Liver (tissue), 9 donors: Measurements from ENCODE around the gene FTO. TPM values are rescaled to one million over a fixed set of nuclear protein-coding genes. Genes with fewer than 3 reads are reported as not detected.

Source experiments
- DNase-seq: peaks from one replicate; pipeline ENCODE4 v3.0.0-alpha.2; 2017; ENCODE audit warnings: low spot score
- H3K27ac ChIP-seq, 2 donors: one replicate each; pipeline ENCODE4 v1.7.0; 2013; ENCODE audit warnings: inconsistent platforms in 2 of 2, low read length in 2 of 2, control low read depth in 1 of 2, low read depth in 1 of 2, mild to moderate bottlenecking in 1 of 2
- H3K27me3 ChIP-seq, 4 donors: one replicate each; pipeline versions ENCODE4 v1.6.1 to v1.7.0; 2013; ENCODE audit warnings: low read length in 3 of 4, inconsistent platforms in 1 of 4, mild to moderate bottlenecking in 1 of 4, moderate library complexity in 1 of 4; ENCODE audit not compliant: control insufficient read depth in 4 of 4, insufficient read depth in 4 of 4
- H3K36me3 ChIP-seq, 4 donors: one replicate each; pipeline versions ENCODE4 v1.6.1 to v1.7.0; 2013; ENCODE audit warnings: low read length in 3 of 4, mild to moderate bottlenecking in 3 of 4, low read depth in 1 of 4, moderate library complexity in 1 of 4; ENCODE audit not compliant: control insufficient read depth in 4 of 4, insufficient read depth in 3 of 4
- H3K4me1 ChIP-seq, 4 donors: one replicate each; pipeline versions ENCODE4 v1.6.1 to v1.7.0; 2013; ENCODE audit warnings: low read length in 3 of 4, mild to moderate bottlenecking in 3 of 4, moderate library complexity in 1 of 4; ENCODE audit not compliant: control insufficient read depth in 4 of 4, insufficient read depth in 4 of 4
- H3K4me3 ChIP-seq, 3 donors: one replicate each; pipeline versions ENCODE4 v1.6.1 to v1.7.0; 2013; ENCODE audit warnings: low read length in 3 of 3, control low read depth in 1 of 3, low read depth in 1 of 3, mild to moderate bottlenecking in 1 of 3
- H3K9ac ChIP-seq, 2 donors: one replicate each; pipeline ENCODE4 v1.7.0; 2013; ENCODE audit warnings: low read length in 2 of 2, mild to moderate bottlenecking in 2 of 2, moderate library complexity in 2 of 2, control low read depth in 1 of 2, low read depth in 1 of 2
- H3K9me3 ChIP-seq, 4 donors: one replicate each; pipeline versions ENCODE4 v1.6.1 to v1.7.0; 2013; ENCODE audit warnings: low read length in 3 of 4; ENCODE audit not compliant: control insufficient read depth in 4 of 4
- ATF3 ChIP-seq: IDR thresholded peaks from 2 replicates; pipeline ENCODE4 v1.6.1; 2016; ENCODE audit warnings: antibody characterized with exemption
- CTCF ChIP-seq: fragments of 150-350 bp; IDR thresholded peaks from 2 replicates; pipeline ENCODE4 v1.5.1; 2017; ENCODE audit warnings: improper control_type of control experiment, low read depth, low read length; ENCODE audit not compliant: missing input control
- EGR1 ChIP-seq, 2 donors: IDR thresholded peaks; 2 replicates each; pipeline ENCODE4 v1.6.1; 2016 to 2018; ENCODE audit warnings: antibody characterized with exemption in 2 of 2, low read depth in 2 of 2
- FOXA2 ChIP-seq: IDR thresholded peaks from 2 replicates; pipeline ENCODE4 v1.6.1; 2016; ENCODE audit warnings: antibody characterized with exemption
- GABPA ChIP-seq, 2 donors: IDR thresholded peaks in 1 of 2; conservative IDR thresholded peaks in 1 of 2; 2 replicates each; pipeline ENCODE4 v1.6.1; 2016; ENCODE audit warnings: antibody characterized with exemption in 2 of 2, mild to moderate bottlenecking in 1 of 2, moderate library complexity in 1 of 2
- HNF4A ChIP-seq, 2 donors: conservative IDR thresholded peaks; 2 replicates each; pipeline ENCODE4 v1.6.1; 2016; ENCODE audit warnings: antibody characterized with exemption in 2 of 2, mild to moderate bottlenecking in 2 of 2
- HNF4G ChIP-seq: IDR thresholded peaks from 2 replicates; pipeline ENCODE4 v1.6.1; 2016; ENCODE audit warnings: antibody characterized with exemption
- JUND ChIP-seq, 2 donors: IDR thresholded peaks; 2 replicates each; pipeline ENCODE4 v1.6.1; 2016; ENCODE audit warnings: antibody characterized with exemption in 2 of 2
- MAX ChIP-seq: IDR thresholded peaks from 2 replicates; pipeline ENCODE4 v1.6.1; 2016; ENCODE audit warnings: antibody characterized with exemption
- NR2F2 ChIP-seq: IDR thresholded peaks from 2 replicates; pipeline ENCODE4 v1.6.1; 2016; ENCODE audit warnings: antibody characterized with exemption
- RAD21 ChIP-seq, 2 donors: IDR thresholded peaks; 2 replicates each; pipeline ENCODE4 v1.6.1; 2016; ENCODE audit warnings: antibody characterized with exemption in 2 of 2, mild to moderate bottlenecking in 2 of 2
- RXRA ChIP-seq, 2 donors: IDR thresholded peaks; 2 replicates each; pipeline ENCODE4 v1.6.1; 2017 to 2018; ENCODE audit warnings: antibody characterized with exemption in 2 of 2, mild to moderate bottlenecking in 1 of 2
- SP1 ChIP-seq: IDR thresholded peaks from 2 replicates; pipeline ENCODE4 v1.6.1; 2018; ENCODE audit warnings: antibody characterized with exemption, mild to moderate bottlenecking
- TAF1 ChIP-seq: conservative IDR thresholded peaks from 2 replicates; pipeline ENCODE4 v1.6.1; 2016; ENCODE audit warnings: antibody characterized with exemption, mild to moderate bottlenecking
- YY1 ChIP-seq: IDR thresholded peaks from 2 replicates; pipeline ENCODE4 v1.6.1; 2016; ENCODE audit warnings: antibody characterized with exemption, mild to moderate bottlenecking
- ZBTB33 ChIP-seq: IDR thresholded peaks from 2 replicates; pipeline ENCODE4 v1.6.1; 2016; ENCODE audit warnings: antibody characterized with exemption
- WGBS: extraction: QIAGEN DNeasy Blood & Tissue Kit; methylation state at CpG from one replicate; pipeline ENCODE4 v1.1.7; 2013; 5-methylcytosine and 5-hydroxymethylcytosine counted together
- polyA plus RNA-seq, 2 donors: library from polyadenylated mRNA; stranded (reverse) in 1 of 2; unstranded in 1 of 2; fragments of 200-250 nt in 1 of 2; fragments of >200 nt in 1 of 2; fragmentation: Nextera tagmentation in 1 of 2; extraction: Ambion mirVana in 1 of 2; gene quantifications; one replicate each; pipeline versions ENCODE4 v1.2.1 to v1.2.3, GENCODE V29; 2013 to 2015
- total RNA-seq, 2 donors: library from RNA; depleted of rRNA; stranded (reverse); fragments of >200 nt; gene quantifications; one replicate each; pipeline ENCODE4 v1.2.3, GENCODE V29; 2014
- donor health status: healthy.
- donor health status: healthy.
- donor health status: healthy.
- donor health status: healthy.
- donor health status: healthy.

Gene FTO
- total and polyA plus RNA-seq, 4 donors: 12.0 to 54.2 (median 24.6) TPM

GRCh38 chr16:53896722-53897121 is 192.8 kb downstream of the FTO start:
- 94% methylated on average over 7 of the region's 7 CpGs for WGBS
- H3K36me3 ChIP-seq: no peaks in the 10 kb centered on the region
- no peaks in the 10 kb centered on the region for H3K9me3 ChIP-seq
- H3K27ac ChIP-seq: no peak overlapping the region
- DNase-seq: no peak
- peaks cover 0 to 10% (median 0%) of the 10 kb centered on the region in 4 donors for H3K4me1 ChIP-seq
- no peak overlapping the region for H3K9ac ChIP-seq
- H3K4me3 ChIP-seq: no peak overlapping the region
- TF ChIP-seq GABPA (IDR thresholded peaks at IDR 0.05 in 1 of 2, conservative IDR thresholded peaks at IDR 0.05 in 1 of 2) (no peak), ZBTB33 (no peak), SP1 (no peak), ATF3 (no peak), YY1 (no peak), TAF1 (no peak), RXRA (IDR thresholded peaks at IDR 0.05) (no peak), CTCF (no peak), MAX (no peak), RAD21 (IDR thresholded peaks at IDR 0.05) (no peak)
- no peaks in the 10 kb centered on the region for H3K27me3 ChIP-seq

GRCh38 chr16:53898993-53899392 is 195.0 kb downstream of the FTO start:
- H3K4me1 ChIP-seq: peaks cover 0 to 8% (median 0%) of the 10 kb centered on the region in 4 donors
- no peak for DNase-seq
- no peaks in the 10 kb centered on the region for H3K36me3 ChIP-seq
- H3K27me3 ChIP-seq: no peaks in the 10 kb centered on the region
- WGBS: 17% methylated on average over 1 of the region's 1 CpG
- H3K4me3 ChIP-seq: no peak overlapping the region
- no peak overlapping the region for H3K9ac ChIP-seq
- no peak overlapping the region for H3K27ac ChIP-seq
- H3K9me3 ChIP-seq: no peaks in the 10 kb centered on the region
- TF ChIP-seq JUND (IDR thresholded peaks at IDR 0.05): no peak
- TF ChIP-seq HNF4A (conservative IDR thresholded peaks at IDR 0.05): no peak
- no peak for TF ChIP-seq EGR1 (IDR thresholded peaks at IDR 0.05; ENCODE audit: low read depth in 2 of 2)
- TF ChIP-seq ZBTB33: no peak
- no peak for TF ChIP-seq ATF3
- no peak for TF ChIP-seq YY1
- TF ChIP-seq SP1: no peak
- no peak for TF ChIP-seq RAD21 (IDR thresholded peaks at IDR 0.05)
- no peak for TF ChIP-seq TAF1
- no peak for TF ChIP-seq MAX
- TF ChIP-seq HNF4G: no peak
- no peak for TF ChIP-seq NR2F2
- no peak for TF ChIP-seq FOXA2
- no peak for TF ChIP-seq RXRA (IDR thresholded peaks at IDR 0.05)
